HG03565 (cell line): ENCODE measurements around the gene TBC1D20.

Experiments
- ATAC-seq: cut with Tn5 transposase; IDR thresholded peaks from one replicate; pipeline ENCODE4 v1.9.1; 2021; ENCODE audit warnings: mild to moderate bottlenecking, moderate library complexity; ENCODE audit not compliant: unreplicated experiment

The TBC1D20 gene

GRCh38 chr20:420721-421574 lies 41.4 kb downstream of the TBC1D20 start:
- ATAC-seq, result no peak

- ATAC-seq, result no peak
These were observed 42.1 kb downstream of the TBC1D20 start for GRCh38 chr20:420166-420620.

GRCh38 chr20:419556-420165 lies 42.7 kb downstream of the TBC1D20 start:
- no peak for ATAC-seq

- ATAC-seq, result no peak
These were observed 43.4 kb downstream of the TBC1D20 start for GRCh38 chr20:418858-419365.

GRCh38 chr20:417801-418342 lies 44.5 kb downstream of the TBC1D20 start:
- ATAC-seq, result no peak

- no peak for ATAC-seq
These were observed 45.2 kb downstream of the TBC1D20 start for GRCh38 chr20:416950-417800.

DNA sequence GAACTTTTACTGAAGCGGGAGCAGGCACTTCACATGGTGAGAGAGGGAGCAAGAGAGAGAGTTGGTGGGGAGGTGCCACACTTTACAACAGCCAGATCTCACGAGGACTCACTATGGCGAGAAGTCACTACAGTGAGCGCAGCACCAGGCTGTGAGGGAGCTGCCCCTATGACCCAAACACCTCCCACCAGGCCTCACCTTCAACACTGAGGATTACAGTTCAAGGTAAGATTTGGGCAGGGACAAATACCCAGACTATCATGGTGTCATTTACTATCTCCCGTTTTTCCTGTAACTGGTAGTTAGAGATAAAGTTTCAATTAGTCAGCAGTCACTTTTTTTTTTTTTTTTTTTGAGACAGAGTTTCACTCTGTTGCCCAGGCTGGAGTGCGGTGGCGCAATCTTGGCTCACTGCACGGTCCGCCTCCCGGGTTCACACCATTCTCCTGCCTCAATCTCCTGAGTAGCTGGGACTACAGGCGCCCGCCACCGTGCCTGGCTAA lies 46.5 kb downstream of the TBC1D20 start:
- ATAC-seq, result no peak

DNA sequence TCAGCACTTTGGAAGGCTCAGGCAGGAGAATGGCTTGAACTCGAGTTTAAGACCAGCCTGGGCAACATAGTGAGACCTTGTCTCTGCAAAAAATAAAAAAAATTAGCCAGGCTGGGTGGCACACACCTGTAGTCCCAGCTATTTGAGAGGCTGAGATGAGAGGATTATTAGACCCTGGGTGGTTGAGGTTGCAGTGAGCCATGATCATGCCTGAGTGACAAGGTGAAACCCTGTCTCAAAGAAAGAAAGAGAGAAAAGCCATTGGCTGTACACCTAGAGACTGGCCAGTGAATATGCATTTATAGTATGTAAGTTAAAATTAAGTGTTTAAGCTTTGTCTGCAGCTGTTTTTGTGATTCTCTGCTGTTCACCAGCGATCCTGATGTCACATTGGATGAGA lies 48.2 kb downstream of the TBC1D20 start:
- ATAC-seq, result no peak

- no peak for ATAC-seq
These were observed 50.3 kb downstream of the TBC1D20 start for GRCh38 chr20:412081-412480.

GRCh38 chr20:409697-410559 lies 52.4 kb downstream of the TBC1D20 start:
- ATAC-seq, result no peak

DNA sequence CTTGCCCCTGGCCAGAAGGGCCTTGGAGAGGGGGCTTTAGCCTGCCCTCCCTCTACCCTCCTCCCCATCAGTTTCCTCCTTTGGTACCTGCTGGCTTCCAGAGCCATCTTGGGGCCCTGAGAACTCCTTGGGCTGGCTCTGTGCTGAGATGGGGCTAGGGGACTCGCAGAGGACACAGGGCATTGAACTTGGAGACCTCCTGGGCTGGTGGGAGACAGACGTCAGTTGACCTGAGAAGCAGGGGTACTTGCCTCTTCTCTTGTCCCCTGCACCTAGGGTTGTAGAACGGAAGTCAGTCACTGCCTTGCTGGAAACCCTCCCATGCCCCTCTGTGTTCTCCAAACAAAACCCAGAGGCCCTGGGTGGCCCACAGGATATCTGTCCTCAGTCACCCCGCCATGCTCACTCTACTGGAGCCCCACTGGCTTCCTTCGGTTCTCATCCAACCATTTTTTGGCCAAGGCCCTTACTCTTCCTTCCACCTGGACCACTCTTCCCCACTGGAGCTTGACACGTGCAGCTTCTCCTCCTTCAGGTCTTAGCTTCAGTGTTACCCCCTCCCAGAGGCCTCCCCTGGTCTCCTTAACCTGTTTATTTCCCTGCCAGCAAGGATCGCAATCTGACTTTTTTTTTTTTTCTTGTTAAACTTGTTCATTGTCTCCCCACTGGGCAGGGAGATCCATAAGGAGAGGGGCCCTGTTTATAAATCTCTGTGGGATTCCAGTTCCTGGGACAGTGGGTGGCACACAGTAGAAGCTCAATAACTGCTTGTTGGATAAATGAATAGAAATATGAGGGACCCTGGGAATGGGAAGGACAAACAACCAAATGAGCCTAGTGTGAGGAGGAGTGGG lies 53.3 kb downstream of the TBC1D20 start:
- ATAC-seq, result peak; percentile 13

DNA sequence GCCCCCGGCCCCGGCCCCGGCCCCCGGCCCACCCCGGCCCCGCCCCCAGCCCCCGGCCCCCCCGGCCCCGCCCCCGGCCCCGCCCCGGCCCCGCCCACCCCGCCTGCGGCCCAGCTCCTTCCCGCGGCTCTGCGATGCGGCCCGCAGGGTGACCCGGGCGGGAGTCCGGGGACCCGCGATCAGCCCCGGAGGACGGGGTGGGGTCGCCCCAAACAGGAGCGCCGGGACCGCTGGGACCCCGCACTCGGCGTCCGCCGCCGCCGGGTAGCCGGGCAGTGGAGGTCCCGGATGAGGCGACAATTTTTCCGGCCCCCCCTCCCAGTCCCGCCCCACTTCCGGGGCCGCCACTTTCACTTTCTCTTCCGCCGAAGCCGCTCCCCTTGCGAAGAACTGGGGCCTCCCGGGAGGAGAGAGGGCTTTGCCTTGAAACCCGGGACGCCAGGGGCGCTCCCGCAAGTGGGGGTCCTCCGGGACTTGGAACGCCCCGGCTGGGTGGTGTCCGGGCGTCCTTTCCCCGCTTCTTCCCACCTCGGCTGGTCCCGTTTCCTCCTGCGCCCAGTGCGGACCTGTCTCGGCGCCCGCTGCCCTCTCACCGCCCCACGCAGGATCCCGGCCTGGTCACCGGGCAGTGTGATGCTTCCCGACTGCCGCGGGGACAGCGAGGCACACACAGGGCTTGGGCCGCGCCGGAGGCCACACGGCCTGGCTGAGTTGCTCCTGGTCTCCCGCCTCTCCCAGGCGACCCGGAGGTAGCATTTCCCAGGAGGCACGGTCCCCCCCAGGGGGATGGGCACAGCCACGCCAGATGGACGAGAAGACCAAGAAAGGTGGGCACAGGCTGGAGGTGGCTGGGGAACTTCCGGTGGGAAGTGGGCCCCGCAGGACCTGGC lies 54.1 kb downstream of the TBC1D20 start, which contains the start of gene RBCK1:
Gene RBCK1 (plus strand): TSS at position 347 of the 890 bp plus-strand sequence. CDS start 459 bp downstream, at position 806.
- ATAC-seq, result peak; percentile 46

GRCh38 chr20:407133-407952 lies 55.0 kb downstream of the TBC1D20 start:
- ATAC-seq, result peak; percentile 48

GRCh38 chr20:406200-407132 lies 55.9 kb downstream of the TBC1D20 start:
- no peak for ATAC-seq

DNA sequence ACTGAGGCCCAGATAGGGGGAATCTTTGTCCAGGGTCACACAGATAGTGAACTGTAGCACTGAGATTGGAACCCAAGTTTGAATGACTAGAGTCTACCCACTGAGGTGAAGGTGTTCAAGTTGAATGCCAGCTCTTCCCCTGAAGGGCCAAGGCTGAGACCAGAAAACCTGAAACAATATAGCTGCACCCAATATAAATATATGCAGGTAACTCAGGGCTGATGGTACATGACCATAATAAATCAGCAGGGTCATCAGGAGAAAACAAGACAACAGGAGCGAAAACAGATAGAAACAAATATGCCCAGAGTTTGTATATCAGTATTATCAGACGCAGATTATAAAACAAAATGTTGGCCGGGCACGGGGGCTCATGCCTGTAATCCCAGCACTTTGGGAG lies 58.2 kb downstream of the TBC1D20 start:
- ATAC-seq, result no peak

DNA sequence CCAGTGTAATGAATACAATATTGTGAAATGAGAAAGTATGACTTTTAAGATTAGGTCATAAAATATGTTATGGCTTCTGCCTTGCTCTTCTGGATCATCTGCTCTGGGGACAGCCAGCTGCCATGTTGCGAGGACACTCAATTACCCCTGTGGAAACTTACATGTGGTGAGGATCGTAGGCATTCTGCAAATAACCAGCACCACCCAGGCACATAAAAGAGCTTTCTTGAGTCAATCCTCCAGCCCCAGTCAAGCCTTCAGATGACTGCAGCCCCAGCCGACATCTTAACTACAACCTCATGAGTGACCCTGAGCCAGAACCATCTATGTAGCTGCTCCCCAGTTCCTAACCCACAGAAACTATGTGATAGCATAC lies 58.8 kb downstream of the TBC1D20 start:
- no peak for ATAC-seq
